Measurements from ENCODE around the gene ATRN. TPM values are rescaled to one million over a fixed set of nuclear protein-coding genes. Genes with fewer than 3 reads are reported as not detected.

ATRN gene
- total and polyA plus RNA-seq, 4 donors, result 8.4 to 104 (median 46.0) TPM

DNA sequence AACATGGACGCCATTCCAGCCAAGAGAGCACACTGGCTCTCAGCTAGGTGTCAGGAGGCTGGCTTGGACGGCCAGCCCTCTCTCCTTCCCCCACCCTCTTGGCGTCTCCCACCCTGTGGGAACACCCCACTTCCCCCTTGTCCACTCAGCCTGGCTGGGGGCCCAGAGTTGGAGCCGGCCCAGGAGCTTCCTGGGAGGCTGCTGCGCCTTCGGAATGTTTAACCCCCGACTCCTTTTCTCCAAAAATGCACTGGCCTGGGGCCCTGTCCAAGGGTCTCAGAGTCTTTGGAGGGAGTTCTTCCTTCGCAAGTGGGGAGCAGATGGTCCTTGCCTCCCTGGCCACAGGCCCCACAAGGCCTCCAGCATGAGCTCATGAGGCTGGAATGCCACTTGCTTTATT, 206.9 kb downstream of the ATRN start:
- no peak overlapping the region for H3K27ac ChIP-seq (ENCODE audit: low read depth in 1 of 2, low read length in 2 of 2)
- H3K4me1 ChIP-seq (ENCODE audit: control insufficient read depth in 4 of 4, insufficient read depth in 4 of 4, low read length in 3 of 4), result peaks cover 0 to 11% (median 7%) of the 10 kb centered on the region in 4 donors
- no peaks in the 10 kb centered on the region for H3K36me3 ChIP-seq (ENCODE audit: control insufficient read depth in 4 of 4, insufficient read depth in 3 of 4, low read depth in 1 of 4, low read length in 3 of 4)
- no peak for DNase-seq (ENCODE audit: low spot score)
- H3K9ac ChIP-seq (ENCODE audit: low read depth in 1 of 2, low read length in 2 of 2), result no peak overlapping the region
- H3K27me3 ChIP-seq (ENCODE audit: control insufficient read depth in 4 of 4, insufficient read depth in 4 of 4, low read length in 3 of 4), result peaks cover 2 to 12% (median 10%) of the 10 kb centered on the region in 4 donors
- H3K9me3 ChIP-seq (ENCODE audit: control insufficient read depth in 4 of 4, low read length in 3 of 4), result no peaks in the 10 kb centered on the region
- TF ChIP-seq FOXA2 (IDR thresholded peaks at IDR 0.05) (no peak), GABPA (IDR thresholded peaks at IDR 0.05 in 1 of 2, conservative IDR thresholded peaks at IDR 0.05 in 1 of 2) (no peak), EGR1 (IDR thresholded peaks at IDR 0.05; ENCODE audit: low read depth in 2 of 2) (no peak), FOXA1 (IDR thresholded peaks at IDR 0.05) (no peak), TAF1 (conservative IDR thresholded peaks at IDR 0.05) (no peak), HNF4G (IDR thresholded peaks at IDR 0.05) (no peak), NR2F2 (IDR thresholded peaks at IDR 0.05) (no peak)
- TF ChIP-seq, protein P1, sequence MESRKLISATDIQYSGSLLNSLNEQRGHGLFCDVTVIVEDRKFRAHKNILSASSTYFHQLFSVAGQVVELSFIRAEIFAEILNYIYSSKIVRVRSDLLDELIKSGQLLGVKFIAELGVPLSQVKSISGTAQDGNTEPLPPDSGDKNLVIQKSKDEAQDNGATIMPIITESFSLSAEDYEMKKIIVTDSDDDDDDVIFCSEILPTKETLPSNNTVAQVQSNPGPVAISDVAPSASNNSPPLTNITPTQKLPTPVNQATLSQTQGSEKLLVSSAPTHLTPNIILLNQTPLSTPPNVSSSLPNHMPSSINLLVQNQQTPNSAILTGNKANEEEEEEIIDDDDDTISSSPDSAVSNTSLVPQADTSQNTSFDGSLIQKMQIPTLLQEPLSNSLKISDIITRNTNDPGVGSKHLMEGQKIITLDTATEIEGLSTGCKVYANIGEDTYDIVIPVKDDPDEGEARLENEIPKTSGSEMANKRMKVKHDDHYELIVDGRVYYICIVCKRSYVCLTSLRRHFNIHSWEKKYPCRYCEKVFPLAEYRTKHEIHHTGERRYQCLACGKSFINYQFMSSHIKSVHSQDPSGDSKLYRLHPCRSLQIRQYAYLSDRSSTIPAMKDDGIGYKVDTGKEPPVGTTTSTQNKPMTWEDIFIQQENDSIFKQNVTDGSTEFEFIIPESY (IDR thresholded peaks at IDR 0.05), result no peak
- TF ChIP-seq, protein P2, sequence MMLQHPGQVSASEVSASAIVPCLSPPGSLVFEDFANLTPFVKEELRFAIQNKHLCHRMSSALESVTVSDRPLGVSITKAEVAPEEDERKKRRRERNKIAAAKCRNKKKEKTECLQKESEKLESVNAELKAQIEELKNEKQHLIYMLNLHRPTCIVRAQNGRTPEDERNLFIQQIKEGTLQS (IDR thresholded peaks at IDR 0.05), result no peak
- 71% methylated on average over 8 of the region's 8 CpGs for WGBS
- H3K4me3 ChIP-seq (ENCODE audit: low read depth in 1 of 3, low read length in 3 of 3), result no peak overlapping the region

DNA sequence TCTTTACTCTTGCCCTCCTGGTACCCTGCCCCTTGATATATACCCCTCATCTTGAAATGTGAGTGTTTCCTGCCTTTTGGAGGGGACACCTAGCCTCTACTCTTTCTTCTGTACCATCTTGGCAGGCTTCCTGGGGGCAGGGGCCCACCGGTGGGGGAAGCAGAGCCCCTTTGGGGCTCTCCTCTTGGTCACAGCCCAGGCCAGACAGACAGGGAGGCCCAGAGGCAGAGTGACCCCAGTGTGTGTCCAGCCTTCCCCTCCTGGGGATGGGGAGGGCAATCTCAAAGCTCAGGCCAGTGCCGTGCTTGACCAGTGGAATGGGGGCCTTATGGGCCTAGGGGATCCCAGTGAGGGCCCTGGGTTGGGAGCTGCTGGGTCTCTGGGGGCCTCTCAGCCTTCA, 207.4 kb downstream of the ATRN start:
- H3K9ac ChIP-seq (ENCODE audit: low read depth in 1 of 2, low read length in 2 of 2), result no peak overlapping the region
- WGBS, result 71% methylated on average over 2 of the region's 2 CpGs
- no peak overlapping the region for H3K4me3 ChIP-seq (ENCODE audit: low read depth in 1 of 3, low read length in 3 of 3)
- no peak overlapping the region for H3K27ac ChIP-seq (ENCODE audit: low read depth in 1 of 2, low read length in 2 of 2)
- H3K36me3 ChIP-seq (ENCODE audit: control insufficient read depth in 4 of 4, insufficient read depth in 3 of 4, low read depth in 1 of 4, low read length in 3 of 4), result no peaks in the 10 kb centered on the region
- DNase-seq (ENCODE audit: low spot score), result no peak
- TF ChIP-seq RXRA (IDR thresholded peaks at IDR 0.05), result no peak
- TF ChIP-seq FOXA1 (IDR thresholded peaks at IDR 0.05), result no peak
- TF ChIP-seq, protein P3, sequence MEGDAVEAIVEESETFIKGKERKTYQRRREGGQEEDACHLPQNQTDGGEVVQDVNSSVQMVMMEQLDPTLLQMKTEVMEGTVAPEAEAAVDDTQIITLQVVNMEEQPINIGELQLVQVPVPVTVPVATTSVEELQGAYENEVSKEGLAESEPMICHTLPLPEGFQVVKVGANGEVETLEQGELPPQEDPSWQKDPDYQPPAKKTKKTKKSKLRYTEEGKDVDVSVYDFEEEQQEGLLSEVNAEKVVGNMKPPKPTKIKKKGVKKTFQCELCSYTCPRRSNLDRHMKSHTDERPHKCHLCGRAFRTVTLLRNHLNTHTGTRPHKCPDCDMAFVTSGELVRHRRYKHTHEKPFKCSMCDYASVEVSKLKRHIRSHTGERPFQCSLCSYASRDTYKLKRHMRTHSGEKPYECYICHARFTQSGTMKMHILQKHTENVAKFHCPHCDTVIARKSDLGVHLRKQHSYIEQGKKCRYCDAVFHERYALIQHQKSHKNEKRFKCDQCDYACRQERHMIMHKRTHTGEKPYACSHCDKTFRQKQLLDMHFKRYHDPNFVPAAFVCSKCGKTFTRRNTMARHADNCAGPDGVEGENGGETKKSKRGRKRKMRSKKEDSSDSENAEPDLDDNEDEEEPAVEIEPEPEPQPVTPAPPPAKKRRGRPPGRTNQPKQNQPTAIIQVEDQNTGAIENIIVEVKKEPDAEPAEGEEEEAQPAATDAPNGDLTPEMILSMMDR (IDR thresholded peaks at IDR 0.05; ENCODE audit: low read depth, low read length, missing input control), result no peak
- no peak for TF ChIP-seq TAF1 (conservative IDR thresholded peaks at IDR 0.05)
- peaks cover 0 to 11% (median 5%) of the 10 kb centered on the region in 4 donors for H3K4me1 ChIP-seq (ENCODE audit: control insufficient read depth in 4 of 4, insufficient read depth in 4 of 4, low read length in 3 of 4)
- peaks cover 0 to 11% (median 8%) of the 10 kb centered on the region in 4 donors for H3K27me3 ChIP-seq (ENCODE audit: control insufficient read depth in 4 of 4, insufficient read depth in 4 of 4, low read length in 3 of 4)
- no peaks in the 10 kb centered on the region for H3K9me3 ChIP-seq (ENCODE audit: control insufficient read depth in 4 of 4, low read length in 3 of 4)

DNA sequence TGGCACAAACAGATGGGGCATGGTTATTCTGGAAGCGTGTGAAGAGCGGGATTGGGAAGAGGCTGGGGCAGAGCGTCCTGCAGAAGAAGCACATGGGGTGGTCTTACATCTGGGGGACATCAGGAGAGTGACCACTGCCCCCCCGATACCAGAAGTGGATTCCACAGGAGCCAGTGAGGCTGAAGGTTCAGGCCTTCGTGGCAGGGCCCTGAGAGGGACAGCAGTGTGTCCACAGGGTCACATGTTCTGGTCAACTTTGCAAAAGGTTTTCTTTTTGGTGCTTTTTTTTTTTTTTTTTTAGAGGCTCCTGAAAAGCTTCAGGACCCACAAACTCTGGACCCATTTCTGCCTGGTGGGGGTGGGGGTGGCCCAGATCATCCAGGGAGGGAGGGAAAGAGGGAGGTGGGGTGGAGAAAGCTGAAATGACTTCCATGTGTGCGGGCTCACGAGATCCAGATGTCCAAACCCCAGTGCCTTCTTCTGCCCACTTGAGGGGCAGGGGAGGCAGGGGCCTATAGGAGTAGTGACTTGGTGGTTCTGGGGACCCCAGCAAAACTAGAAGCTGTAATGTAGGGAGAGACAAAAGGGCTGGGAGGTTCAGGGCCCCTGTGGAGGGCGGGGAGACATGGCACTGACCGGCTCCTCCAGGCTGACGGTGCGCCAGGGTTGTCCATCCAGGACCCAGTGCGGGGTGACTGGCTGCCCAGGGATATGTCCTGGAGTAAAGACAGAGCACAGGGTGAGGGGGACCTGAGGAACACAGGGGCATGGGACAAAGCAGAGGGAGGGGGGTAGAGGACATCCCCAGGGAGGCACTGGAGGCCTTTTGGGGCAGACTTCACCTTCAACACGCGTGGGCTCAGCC, 208.3 kb downstream of the ATRN start:
- Histone ChIP-seq H3K27ac (ENCODE audit: low read depth in 1 of 2, low read length in 2 of 2) (no peak overlapping the region), H3K27me3 (ENCODE audit: control insufficient read depth in 4 of 4, insufficient read depth in 4 of 4, low read length in 3 of 4) (peaks cover 0 to 8% (median 6%) of the 10 kb centered on the region in 4 donors), H3K9ac (ENCODE audit: low read depth in 1 of 2, low read length in 2 of 2) (no peak overlapping the region), H3K9me3 (ENCODE audit: control insufficient read depth in 4 of 4, low read length in 3 of 4) (no peaks in the 10 kb centered on the region), H3K4me3 (ENCODE audit: low read depth in 1 of 3, low read length in 3 of 3) (no peak overlapping the region), H3K4me1 (ENCODE audit: control insufficient read depth in 4 of 4, insufficient read depth in 4 of 4, low read length in 3 of 4) (peaks cover 0 to 11% (median 5%) of the 10 kb centered on the region in 4 donors), H3K36me3 (ENCODE audit: control insufficient read depth in 4 of 4, insufficient read depth in 3 of 4, low read depth in 1 of 4, low read length in 3 of 4) (no peaks in the 10 kb centered on the region)
- WGBS, result 90% methylated on average over 14 of the region's 14 CpGs
- DNase-seq (ENCODE audit: low spot score), result no peak
- TF ChIP-seq GABPA (IDR thresholded peaks at IDR 0.05 in 1 of 2, conservative IDR thresholded peaks at IDR 0.05 in 1 of 2), result no peak
- no peak for TF ChIP-seq TAF1 (conservative IDR thresholded peaks at IDR 0.05)
- TF ChIP-seq NR2F2 (IDR thresholded peaks at IDR 0.05), result no peak
- TF ChIP-seq FOXA1 (IDR thresholded peaks at IDR 0.05), result no peak
- TF ChIP-seq RXRA (IDR thresholded peaks at IDR 0.05), result no peak
- no peak for TF ChIP-seq YY1 (IDR thresholded peaks at IDR 0.05)
- no peak for TF ChIP-seq EGR1 (IDR thresholded peaks at IDR 0.05; ENCODE audit: low read depth in 2 of 2)
- TF ChIP-seq FOXA2 (IDR thresholded peaks at IDR 0.05), result no peak
- TF ChIP-seq, protein P1 (IDR thresholded peaks at IDR 0.05), result no peak
- no peak for TF ChIP-seq SP1 (IDR thresholded peaks at IDR 0.05)
- no peak for TF ChIP-seq JUND (IDR thresholded peaks at IDR 0.05)
- TF ChIP-seq RAD21 (IDR thresholded peaks at IDR 0.05), result no peak
- no peak for TF ChIP-seq HNF4G (IDR thresholded peaks at IDR 0.05)
- TF ChIP-seq, protein P4, sequence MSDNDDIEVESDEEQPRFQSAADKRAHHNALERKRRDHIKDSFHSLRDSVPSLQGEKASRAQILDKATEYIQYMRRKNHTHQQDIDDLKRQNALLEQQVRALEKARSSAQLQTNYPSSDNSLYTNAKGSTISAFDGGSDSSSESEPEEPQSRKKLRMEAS (IDR thresholded peaks at IDR 0.05), result no peak
- TF ChIP-seq, protein P2 (IDR thresholded peaks at IDR 0.05), result no peak

Measured in liver (tissue), 9 donors.